K562 (cell line): Measurements from ENCODE around the gene ACTRT2. TPM values are rescaled to one million over a fixed set of nuclear protein-coding genes. Genes with fewer than 3 reads are reported as not detected.

ENCODE experiments used
- ATAC-seq: fragments of 200-7000 bp; cut with Tn5 transposase; 3 replicates; pipeline ENCODE4 v1.9.1; 2020; ENCODE audit warnings: moderate library complexity
- BruUV-seq: library from RNA; stranded (reverse); fragments of 400-500 nt; replicated peaks from 2 replicates; lab custom pipeline; 2021; lab: Mats Ljungman, UMichigan
- CTCF ChIA-PET: fragments of 300-600 bp; formaldehyde crosslinking; extraction: SDS; loops from one replicate; lab custom pipeline; 2021; ENCODE audit warnings: low intra/inter-chr PET ratio; lab: Yijun Ruan, JAX
- POLR2A ChIA-PET: fragments of 300-600, 350-650 bp; sonication (Branson Sonifier 250); formaldehyde crosslinking; extraction: SDS; loops from one replicate; lab custom pipeline; 2021; ENCODE audit warnings: antibody characterized with exemption, inconsistent platforms; lab: Yijun Ruan, JAX
- DNase-seq, 4 experiments: peaks; one replicate each; pipeline versions ENCODE4 v3.0.0 to v3.0.0-alpha.2; 2011 to 2018; ENCODE audit warnings: low spot score in 3 of 4, mixed read lengths in 3 of 4; ENCODE audit errors: extremely low read depth in 1 of 4
- FAIRE-seq: peaks from 2 replicates; lab custom pipeline; 2011; peaks lifted over from hg19 to GRCh38; lab: Jason Lieb, UNC
- H2AFZ ChIP-seq: 2 replicates; pipeline ENCODE4 v1.6.0; 2011; ENCODE audit warnings: low read depth, low read length, control low read depth, inconsistent platforms
- H3K27ac ChIP-seq: fragments of 200-600 bp; 3 replicates; pipeline ENCODE4 v1.8.0; 2011; ENCODE audit warnings: low read depth, mild to moderate bottlenecking, control low read depth, inconsistent platforms, low read length, moderate library complexity, mixed read lengths; ENCODE audit errors: extremely low read depth
- H3K27me3 ChIP-seq, 2 experiments: fragments of 300-600 bp in 1 of 2; 2 replicates in 1 of 2; 3 replicates in 1 of 2; pipeline versions ENCODE4 v1.6.0 to v1.8.0; 2011; ENCODE audit warnings: inconsistent platforms in 2 of 2, low read length in 2 of 2, mild to moderate bottlenecking in 1 of 2, mixed read lengths in 1 of 2, moderate library complexity in 1 of 2; ENCODE audit not compliant: control insufficient read depth in 2 of 2, insufficient read depth in 2 of 2
- H3K36me3 ChIP-seq: fragments of 300-600 bp; 3 replicates; pipeline ENCODE4 v1.8.0; 2011; ENCODE audit warnings: mild to moderate bottlenecking, low read length, inconsistent platforms; ENCODE audit not compliant: control insufficient read depth, insufficient read depth
- H3K4me1 ChIP-seq, 2 experiments: fragments of 200-600 bp in 1 of 2; replicated peaks in 1 of 2; 2 replicates in 1 of 2; 3 replicates in 1 of 2; pipeline versions ENCODE4 v1.5.1 to v1.8.0; 2011; ENCODE audit warnings: inconsistent platforms in 2 of 2, low read length in 2 of 2, mild to moderate bottlenecking in 1 of 2, mixed read lengths in 1 of 2, moderate library complexity in 1 of 2; ENCODE audit not compliant: control insufficient read depth in 2 of 2, insufficient read depth in 2 of 2
- H3K4me2 ChIP-seq: 2 replicates; pipeline ENCODE4 v1.6.1; 2011; ENCODE audit warnings: low read length, control low read depth, inconsistent platforms, mixed read lengths; ENCODE audit not compliant: insufficient read depth
- H3K4me3 ChIP-seq: fragments of 200-600 bp; sonication (generic), shearing (Covaris generic); 2 replicates; pipeline ENCODE4 v1.5.1; 2016; ENCODE audit warnings: control low read depth, inconsistent platforms
- H3K79me2 ChIP-seq: fragments of 200-600 bp; 3 replicates; pipeline ENCODE4 v1.8.0; 2011; ENCODE audit warnings: low read length, inconsistent platforms; ENCODE audit not compliant: control insufficient read depth, insufficient read depth
- H3K9ac ChIP-seq, 2 experiments: 2 replicates each; pipeline versions ENCODE4 v1.6.0 to v1.6.1; 2011; ENCODE audit warnings: low read depth in 2 of 2, low read length in 2 of 2, control low read depth in 1 of 2, inconsistent platforms in 1 of 2, mild to moderate bottlenecking in 1 of 2, mixed read lengths in 1 of 2; ENCODE audit not compliant: insufficient read depth in 1 of 2
- H3K9me1 ChIP-seq: one replicate; pipeline ENCODE4 v1.6.0; 2011; ENCODE audit warnings: inconsistent platforms, mild to moderate bottlenecking, low read length, moderate library complexity; ENCODE audit not compliant: control insufficient read depth, insufficient read depth
- H3K9me3 ChIP-seq: replicated peaks from 2 replicates; pipeline ENCODE4 v1.5.1; 2011; ENCODE audit warnings: low read depth, low read length, inconsistent platforms; ENCODE audit not compliant: control insufficient read depth, insufficient read depth
- H4K20me1 ChIP-seq: replicated peaks from 2 replicates; pipeline ENCODE4 v1.6.1; 2011; ENCODE audit warnings: low read length, inconsistent platforms, mixed read lengths; ENCODE audit not compliant: control insufficient read depth, insufficient read depth
- CREM ChIP-seq: IDR thresholded peaks from 2 replicates; pipeline ENCODE4 v1.6.1; 2014; ENCODE audit warnings: antibody characterized with exemption, low read depth
- FUS ChIP-seq: fragments of 200-400 bp; formaldehyde crosslinking; optimal IDR thresholded peaks from 2 replicates; pipeline ENCODE3; 2017; ENCODE audit warnings: low read depth, low read length
- GTF2E2 ChIP-seq: fragments of 200-800 bp; sonication (Bioruptor generic); IDR thresholded peaks from 2 replicates; pipeline ENCODE4 v1.6.1; 2016; ENCODE audit warnings: missing genetic modification characterization, missing compliant biosample characterization
- JUND ChIP-seq, 2 experiments: IDR thresholded peaks; 2 replicates in 1 of 2; 3 replicates in 1 of 2; pipeline ENCODE4 v1.6.1; 2011; ENCODE audit warnings: borderline replicate concordance in 2 of 2, low read depth in 2 of 2, low read length in 2 of 2, improper control_type of control experiment in 1 of 2, missing biosample characterization in 1 of 2, missing genetic modification characterization in 1 of 2, missing genetic modification reagents in 1 of 2
- MLX ChIP-seq, 2 experiments: fragments of 450-650 bp in 1 of 2; sonication (generic) in 1 of 2; formaldehyde crosslinking; conservative IDR thresholded peaks; 2 replicates each; pipeline versions ENCODE4 v1.4.0 to v1.8.1; 2020 to 2022; ENCODE audit warnings: mild to moderate bottlenecking in 1 of 2, missing genetic modification reagents in 1 of 2
- MTF1 ChIP-seq: fragments of 250-450 bp; sonication (Bioruptor Pico); IDR thresholded peaks from 2 replicates; pipeline ENCODE4 v1.9.0; 2021; ENCODE audit warnings: moderate library complexity, mild to moderate bottlenecking, inconsistent platforms, borderline replicate concordance
- MYC ChIP-seq, 2 experiments: fragments of 250-450 bp in 1 of 2; sonication (Bioruptor Pico) in 1 of 2; IDR thresholded peaks; 2 replicates each; pipeline versions ENCODE4 v1.5.1 to v1.6.1; 2012 to 2021; ENCODE audit warnings: low read depth in 2 of 2, borderline replicate concordance in 1 of 2, improper control_type of control experiment in 1 of 2, low read length in 1 of 2, mild to moderate bottlenecking in 1 of 2, moderate library complexity in 1 of 2
- NCOA1 ChIP-seq: fragments of 450-650 bp; IDR thresholded peaks from 2 replicates; pipeline ENCODE4 v1.6.1; 2016; ENCODE audit warnings: low read depth
- POLR3G ChIP-seq: IDR thresholded peaks from 2 replicates; pipeline ENCODE4 v1.6.1; 2011; ENCODE audit not compliant: insufficient read length, insufficient replicate concordance; ENCODE audit errors: extremely low read depth
- RHOXF2B ChIP-seq: fragments of 250-450 bp; sonication (Bioruptor Pico); conservative IDR thresholded peaks from 2 replicates; pipeline ENCODE4 v1.5.1; 2021
- SRSF3 ChIP-seq: fragments of 200-400 bp; formaldehyde crosslinking; IDR thresholded peaks from 2 replicates; pipeline ENCODE4 v1.6.1; 2016; ENCODE audit warnings: mild to moderate bottlenecking, low read length, moderate library complexity; ENCODE audit not compliant: insufficient read depth
- ZNF79 ChIP-seq: fragments of 250-450 bp; sonication (Bioruptor Pico); IDR thresholded peaks from 2 replicates; pipeline ENCODE4 v1.4.0; 2020; ENCODE audit warnings: low read depth, mild to moderate bottlenecking, moderate library complexity
- WGBS: fragments of 100-300 bp; shearing (Covaris generic); methylation state at CpG from one replicate; pipeline ENCODE4 v1.1.6; 2016; ENCODE audit warnings: low coverage, mixed read lengths; ENCODE audit not compliant: insufficient coverage; ENCODE audit errors: missing lambda C conversion rate; 5-methylcytosine and 5-hydroxymethylcytosine counted together
- in situ Hi-C: fragments of 300-500 bp; cut with MboI; formaldehyde crosslinking; loops from 4 replicates; pipeline ENCODE4 v1.15.0; 2018; ENCODE audit warnings: inconsistent platforms, mixed read lengths
- intact Hi-C: fragments of 100-400 bp; cut with micrococcal nuclease; formaldehyde crosslinking; loops from 2 replicates; pipeline ENCODE4 v1.14.2; 2022
- polyA plus RNA-seq, 8 experiments: library from polyadenylated mRNA; depleted of rRNA in 4 of 8; stranded (reverse) in 5 of 8; unstranded in 3 of 8; fragments of >200 nt; fragmentation: Nextera tagmentation in 2 of 8; fragmentation: Illumina TruSeq in 1 of 8; extraction: Ambion mirVana in 2 of 8; extraction: Trizol in 1 of 8; gene quantifications; 2 replicates each; pipeline versions ENCODE4 v1.2.1 to v1.2.3, GENCODE V29; 2011 to 2014; ENCODE audit warnings: inconsistent platforms in 1 of 8, missing spikeins in 1 of 8
- total RNA-seq, 7 experiments: library from RNA; depleted of rRNA in 6 of 7; stranded (reverse); fragments of >200 nt in 6 of 7; fragmentation: Illumina TruSeq in 2 of 7; extraction: Trizol in 2 of 7; gene quantifications; 2 replicates each; pipeline versions ENCODE4 v1.2.1 to v1.2.3, GENCODE V29; 2011 to 2021; ENCODE audit warnings: low replicate concordance in 1 of 7

ACTRT2 gene
- total and polyA plus RNA-seq, 9 of the 15 experiments (the other 6 are each of a cell fraction or from before 2014, with no cell fraction given), result not detected

GRCh38 chr1:3031401-3032221 lies 10.3 kb downstream of the ACTRT2 start:
- H3K9me1 ChIP-seq, result no peaks in the 10 kb centered on the region
- H4K20me1 ChIP-seq, result no peaks in the 10 kb centered on the region
- no peaks in the 10 kb centered on the region; a peak in 1 of 5 replicates for H3K4me1 ChIP-seq
- H3K9ac ChIP-seq, result no peak overlapping the region
- H3K27me3 ChIP-seq, result peaks cover 13 to 54% of the 10 kb centered on the region in 2 experiments; a peak in 4 of 5 replicates
- CTCF ChIA-PET, result no interaction called here
- intact Hi-C loops, result no loop called here
- ATAC-seq, result no peak
- 2% methylated on average over 33 of the region's 35 CpGs for WGBS
- no peaks in the 10 kb centered on the region for H3K36me3 ChIP-seq
- no peak for DNase-seq
- POLR2A ChIA-PET, result interaction anchor here (0.6 kb wide), 1 partner anchor 34 kb away, joined by 3 read pairs; no protein-coding TSS in a partner anchor
- TF ChIP-seq FUS, result no peak
- TF ChIP-seq, all 486 proteins: peak for 0
- FAIRE-seq, result no peak
- no peak overlapping the region for H2AFZ ChIP-seq
- in situ Hi-C loops, result no loop called here
- H3K9me3 ChIP-seq, result no peaks in the 10 kb centered on the region
- H3K4me3 ChIP-seq, result no peak overlapping the region
- H3K4me2 ChIP-seq, result no peak overlapping the region
- no TSS peak for BruUV-seq
- no peaks in the 10 kb centered on the region for H3K79me2 ChIP-seq
- H3K27ac ChIP-seq, result no peak overlapping the region

- Histone ChIP-seq H3K4me1 (no peaks in the 10 kb centered on the region; a peak in 1 of 5 replicates), H3K9ac (no peak overlapping the region), H3K27ac (no peak overlapping the region), H3K27me3 (peaks cover 13 to 61% of the 10 kb centered on the region in 2 experiments; a peak in 4 of 5 replicates), H3K36me3 (no peaks in the 10 kb centered on the region), H3K9me3 (no peaks in the 10 kb centered on the region), H4K20me1 (no peaks in the 10 kb centered on the region), H3K4me2 (no peak overlapping the region), H2AFZ (no peak overlapping the region), H3K79me2 (no peaks in the 10 kb centered on the region), H3K4me3 (no peak overlapping the region), H3K9me1 (no peaks in the 10 kb centered on the region)
- TF ChIP-seq ZNF79 (no peak), SRSF3 (no peak), CREM (no peak), MTF1 (CRISPR knock-in tag) (no peak), MYC (IDR thresholded peaks at IDR 0.05; ENCODE audit: low read depth, low read length) (no peak), MYC (CRISPR knock-in tag; IDR thresholded peaks at IDR 0.05; ENCODE audit: borderline replicate concordance, low read depth) (no peak), MLX (CRISPR knock-in tag; conservative IDR thresholded peaks at IDR 0.05) (no peak), JUND (IDR thresholded peaks at IDR 0.05; ENCODE audit: borderline replicate concordance, low read depth, low read length) (no peak), JUND (tag; IDR thresholded peaks at IDR 0.05; ENCODE audit: borderline replicate concordance, low read depth, low read length) (no peak), RHOXF2B (CRISPR knock-in tag) (no peak), POLR3G (no peak), GTF2E2 (tag) (no peak), NCOA1 (no peak)
- ChIA-PET CTCF (no interaction called here), POLR2A (interaction anchor here (0.6 kb wide), 1 partner anchor 513 kb away, joined by 3 read pairs; no protein-coding TSS in a partner anchor)
- ATAC-seq (no peak), FAIRE-seq (no peak), DNase-seq (no peak)
- under 1% methylated on average over 17 of the region's 21 CpGs for WGBS
- in situ Hi-C loops, result no loop called here
- intact Hi-C loops, result no loop called here
- no TSS peak for BruUV-seq
Observed at GRCh38 chr1:3032371-3033039, 11.2 kb downstream of the ACTRT2 start.
